Thyroid gland (tissue), 4 donors: Measurements from ENCODE around the gene BCKDHB. TPM values are rescaled to one million over a fixed set of nuclear protein-coding genes. Genes with fewer than 3 reads are reported as not detected.
A peak's percentile ranks its signal among the peaks of the same experiment; 100 is the strongest.

ENCODE experiments used
- DNase-seq, 2 donors: peaks; one replicate each; pipeline ENCODE4 v3.0.0-alpha.2; 2019
- H3K27ac ChIP-seq, 3 donors: fragments of 200-600 bp; sonication (generic); 1 replicate in 2 of 3; 2 replicates in 1 of 3; pipeline ENCODE4 v1.5.1; 2016 to 2019; ENCODE audit warnings: mild to moderate bottlenecking in 1 of 3, moderate library complexity in 1 of 3
- H3K27me3 ChIP-seq: fragments of 200-600 bp; sonication (generic); one replicate; pipeline ENCODE4 v1.5.1; 2019
- H3K36me3 ChIP-seq, 2 donors: fragments of 200-600 bp; sonication (generic); one replicate each; pipeline ENCODE4 v1.5.1; 2016 to 2019
- H3K4me1 ChIP-seq, 2 donors: fragments of 200-600 bp; sonication (generic); one replicate each; pipeline ENCODE4 v1.5.1; 2017 to 2019
- H3K4me3 ChIP-seq, 3 donors: fragments of 200-600 bp; sonication (generic); replicated peaks in 1 of 3; 1 replicate in 2 of 3; 2 replicates in 1 of 3; pipeline ENCODE4 v1.5.1; 2016; ENCODE audit warnings: mild to moderate bottlenecking in 1 of 3
- H3K9me3 ChIP-seq: fragments of 200-600 bp; sonication (generic); one replicate; pipeline ENCODE4 v1.5.1; 2017
- CTCF ChIP-seq, 6 experiments: fragments of 200-600 bp in 3 of 6; fragments of 450-650 bp in 3 of 6; sonication (generic) in 3 of 6; IDR thresholded peaks; one replicate each; pipeline ENCODE4 v1.5.1; 2016 to 2019; ENCODE audit warnings: antibody characterized with exemption in 6 of 6, mild to moderate bottlenecking in 2 of 6, inconsistent platforms in 1 of 6, moderate library complexity in 1 of 6
- POLR2A ChIP-seq, 2 donors: fragments of 450-650 bp; IDR thresholded peaks; one replicate each; pipeline ENCODE4 v1.6.1; 2017; ENCODE audit warnings: antibody characterized with exemption in 2 of 2, mild to moderate bottlenecking in 2 of 2, moderate library complexity in 1 of 2
- WGBS, 2 donors: methylation state at CpG; one replicate each; pipeline ENCODE4 v1.1.5; 2017; 5-methylcytosine and 5-hydroxymethylcytosine counted together
- intact Hi-C: fragments of 100-400 bp; cut with DNase I; formaldehyde crosslinking; loops from one replicate; pipeline ENCODE4 v1.15.1; 2023
- total RNA-seq, 4 donors: library from RNA; depleted of rRNA; stranded (reverse); fragments of >200 nt; gene quantifications; one replicate each; pipeline ENCODE4 v1.2.3, GENCODE V29; 2016

The BCKDHB gene
- total RNA-seq, 4 donors from 2014 or later, result 16.7 to 36.9 (median 24.4) TPM

- intact Hi-C loops, result no loop called here
- 0 to 96% methylated on average over 1 of the region's 1 CpG for WGBS, 2 donors
- Histone ChIP-seq H3K27ac (no peak overlapping the region), H3K4me1 (no peaks in the 10 kb centered on the region), H3K9me3 (no peaks in the 10 kb centered on the region), H3K36me3 (no peaks in the 10 kb centered on the region), H3K4me3 (no peak overlapping the region), H3K27me3 (no peaks in the 10 kb centered on the region)
- DNase-seq, result no peak
- TF ChIP-seq POLR2A (IDR thresholded peaks at IDR 0.05), result no peak
- TF ChIP-seq CTCF (IDR thresholded peaks at IDR 0.05), result no peak
Measured at GRCh38 chr6:80304014-80304413, 197.5 kb downstream of the BCKDHB start.

GRCh38 chr6:80314531-80314930 is 208.1 kb downstream of the BCKDHB start:
- Histone ChIP-seq H3K36me3 (no peaks in the 10 kb centered on the region), H3K4me3 (no peak overlapping the region), H3K27ac (no peak overlapping the region), H3K27me3 (no peaks in the 10 kb centered on the region), H3K4me1 (no peaks in the 10 kb centered on the region), H3K9me3 (no peaks in the 10 kb centered on the region)
- 85 to 88% methylated on average over 11 to 13 of the region's 13 CpGs for WGBS, 2 donors
- no peak for TF ChIP-seq POLR2A (IDR thresholded peaks at IDR 0.05)
- no peak for TF ChIP-seq CTCF (IDR thresholded peaks at IDR 0.05)
- intact Hi-C loops, result no loop called here
- peak; percentile 16 to 25 for DNase-seq

GRCh38 chr6:80316686-80317231 is 210.3 kb downstream of the BCKDHB start:
- no peaks in the 10 kb centered on the region for H3K4me1 ChIP-seq
- no peak overlapping the region for H3K27ac ChIP-seq
- H3K9me3 ChIP-seq, result no peaks in the 10 kb centered on the region
- H3K4me3 ChIP-seq, result no peak overlapping the region
- TF ChIP-seq POLR2A (IDR thresholded peaks at IDR 0.05) (no peak), CTCF (IDR thresholded peaks at IDR 0.05) (no peak)
- WGBS, 2 donors, result 78 to 85% methylated on average over 4 of the region's 4 CpGs
- no peaks in the 10 kb centered on the region for H3K27me3 ChIP-seq
- no peaks in the 10 kb centered on the region for H3K36me3 ChIP-seq
- DNase-seq, result no peak
- intact Hi-C loops, result no loop called here

- H3K9me3 ChIP-seq, result no peaks in the 10 kb centered on the region
- H3K27me3 ChIP-seq, result no peaks in the 10 kb centered on the region
- DNase-seq, result no peak
- WGBS, 2 donors, result 83 to 94% methylated on average over 2 of the region's 2 CpGs
- H3K4me1 ChIP-seq, result no peaks in the 10 kb centered on the region
- intact Hi-C loops, result no loop called here
- TF ChIP-seq POLR2A (IDR thresholded peaks at IDR 0.05), result no peak
- TF ChIP-seq CTCF (IDR thresholded peaks at IDR 0.05), result no peak
- no peak overlapping the region for H3K4me3 ChIP-seq
- H3K27ac ChIP-seq, result no peak overlapping the region
- H3K36me3 ChIP-seq, result no peaks in the 10 kb centered on the region
Measured at GRCh38 chr6:80319196-80319595, 212.7 kb downstream of the BCKDHB start.

GRCh38 chr6:80321011-80321410 is 214.5 kb downstream of the BCKDHB start:
- WGBS, 2 donors, result 96% methylated on average over 2 of the region's 2 CpGs
- no peak for DNase-seq

More at GRCh38 chr6:80321011-80321410, 214.5 kb downstream of the BCKDHB start:
- H3K4me3 ChIP-seq, result no peak overlapping the region
- intact Hi-C loops, result no loop called here
- H3K9me3 ChIP-seq, result no peaks in the 10 kb centered on the region
- no peak overlapping the region for H3K27ac ChIP-seq
- H3K4me1 ChIP-seq, result no peaks in the 10 kb centered on the region
- no peaks in the 10 kb centered on the region for H3K36me3 ChIP-seq
- TF ChIP-seq CTCF (IDR thresholded peaks at IDR 0.05) (no peak), POLR2A (IDR thresholded peaks at IDR 0.05) (no peak)
- no peaks in the 10 kb centered on the region for H3K27me3 ChIP-seq
